ENCODE measurements around the gene TBC1D9. TPM values are rescaled to one million over a fixed set of nuclear protein-coding genes. Genes with fewer than 3 reads are reported as not detected.

Gene TBC1D9
- total RNA-seq, 1 experiment from 2014 or later, result 9.5 TPM

- TF ChIP-seq EGR1 (IDR thresholded peaks at IDR 0.05; ENCODE audit: low read depth) (no peak), TCF7L2 (IDR thresholded peaks at IDR 0.05; ENCODE audit: borderline replicate concordance, extremely low read depth, insufficient read depth, insufficient read length) (no peak), YY1 (IDR thresholded peaks at IDR 0.05; ENCODE audit: extremely low read depth, insufficient replicate concordance, low read depth, low read length) (no peak), EZH2 (IDR thresholded peaks at IDR 0.05) (no peak), POLR2A (IDR thresholded peaks at IDR 0.05; ENCODE audit: borderline replicate concordance, extremely low read depth, insufficient read depth, insufficient read length) (no peak), SIN3A (IDR thresholded peaks at IDR 0.05; ENCODE audit: low read depth) (no peak), ZNF274 (IDR thresholded peaks at IDR 0.05; ENCODE audit: low read depth, low read length) (no peak), FOSL1 (IDR thresholded peaks at IDR 0.05; ENCODE audit: low read depth) (no peak), ELF1 (IDR thresholded peaks at IDR 0.05; ENCODE audit: borderline replicate concordance, low read depth) (no peak), JUND (IDR thresholded peaks at IDR 0.05) (no peak), CEBPB (IDR thresholded peaks at IDR 0.05; ENCODE audit: low read depth) (no peak), EZH2phosphoT487 (IDR thresholded peaks at IDR 0.05; ENCODE audit: borderline replicate concordance) (no peak), ZFX (IDR thresholded peaks at IDR 0.05) (no peak), RAD21 (IDR thresholded peaks at IDR 0.05; ENCODE audit: low read depth) (no peak), POLR2AphosphoS5 (IDR thresholded peaks at IDR 0.05; ENCODE audit: low read depth, low read length) (no peak), ATF3 (IDR thresholded peaks at IDR 0.05) (no peak), SP1 (IDR thresholded peaks at IDR 0.05; ENCODE audit: low read depth) (no peak)
- TF ChIP-seq, protein P1, sequence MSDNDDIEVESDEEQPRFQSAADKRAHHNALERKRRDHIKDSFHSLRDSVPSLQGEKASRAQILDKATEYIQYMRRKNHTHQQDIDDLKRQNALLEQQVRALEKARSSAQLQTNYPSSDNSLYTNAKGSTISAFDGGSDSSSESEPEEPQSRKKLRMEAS (IDR thresholded peaks at IDR 0.05), result no peak
- TF ChIP-seq, protein P2, sequence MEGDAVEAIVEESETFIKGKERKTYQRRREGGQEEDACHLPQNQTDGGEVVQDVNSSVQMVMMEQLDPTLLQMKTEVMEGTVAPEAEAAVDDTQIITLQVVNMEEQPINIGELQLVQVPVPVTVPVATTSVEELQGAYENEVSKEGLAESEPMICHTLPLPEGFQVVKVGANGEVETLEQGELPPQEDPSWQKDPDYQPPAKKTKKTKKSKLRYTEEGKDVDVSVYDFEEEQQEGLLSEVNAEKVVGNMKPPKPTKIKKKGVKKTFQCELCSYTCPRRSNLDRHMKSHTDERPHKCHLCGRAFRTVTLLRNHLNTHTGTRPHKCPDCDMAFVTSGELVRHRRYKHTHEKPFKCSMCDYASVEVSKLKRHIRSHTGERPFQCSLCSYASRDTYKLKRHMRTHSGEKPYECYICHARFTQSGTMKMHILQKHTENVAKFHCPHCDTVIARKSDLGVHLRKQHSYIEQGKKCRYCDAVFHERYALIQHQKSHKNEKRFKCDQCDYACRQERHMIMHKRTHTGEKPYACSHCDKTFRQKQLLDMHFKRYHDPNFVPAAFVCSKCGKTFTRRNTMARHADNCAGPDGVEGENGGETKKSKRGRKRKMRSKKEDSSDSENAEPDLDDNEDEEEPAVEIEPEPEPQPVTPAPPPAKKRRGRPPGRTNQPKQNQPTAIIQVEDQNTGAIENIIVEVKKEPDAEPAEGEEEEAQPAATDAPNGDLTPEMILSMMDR (IDR thresholded peaks at IDR 0.05 in 2 of 3, conservative IDR thresholded peaks at IDR 0.05 in 1 of 3; ENCODE audit: borderline replicate concordance in 1 of 3, insufficient read depth in 1 of 3, low read depth in 2 of 3, low read length in 2 of 3), result no peak
- TF ChIP-seq, protein P3, sequence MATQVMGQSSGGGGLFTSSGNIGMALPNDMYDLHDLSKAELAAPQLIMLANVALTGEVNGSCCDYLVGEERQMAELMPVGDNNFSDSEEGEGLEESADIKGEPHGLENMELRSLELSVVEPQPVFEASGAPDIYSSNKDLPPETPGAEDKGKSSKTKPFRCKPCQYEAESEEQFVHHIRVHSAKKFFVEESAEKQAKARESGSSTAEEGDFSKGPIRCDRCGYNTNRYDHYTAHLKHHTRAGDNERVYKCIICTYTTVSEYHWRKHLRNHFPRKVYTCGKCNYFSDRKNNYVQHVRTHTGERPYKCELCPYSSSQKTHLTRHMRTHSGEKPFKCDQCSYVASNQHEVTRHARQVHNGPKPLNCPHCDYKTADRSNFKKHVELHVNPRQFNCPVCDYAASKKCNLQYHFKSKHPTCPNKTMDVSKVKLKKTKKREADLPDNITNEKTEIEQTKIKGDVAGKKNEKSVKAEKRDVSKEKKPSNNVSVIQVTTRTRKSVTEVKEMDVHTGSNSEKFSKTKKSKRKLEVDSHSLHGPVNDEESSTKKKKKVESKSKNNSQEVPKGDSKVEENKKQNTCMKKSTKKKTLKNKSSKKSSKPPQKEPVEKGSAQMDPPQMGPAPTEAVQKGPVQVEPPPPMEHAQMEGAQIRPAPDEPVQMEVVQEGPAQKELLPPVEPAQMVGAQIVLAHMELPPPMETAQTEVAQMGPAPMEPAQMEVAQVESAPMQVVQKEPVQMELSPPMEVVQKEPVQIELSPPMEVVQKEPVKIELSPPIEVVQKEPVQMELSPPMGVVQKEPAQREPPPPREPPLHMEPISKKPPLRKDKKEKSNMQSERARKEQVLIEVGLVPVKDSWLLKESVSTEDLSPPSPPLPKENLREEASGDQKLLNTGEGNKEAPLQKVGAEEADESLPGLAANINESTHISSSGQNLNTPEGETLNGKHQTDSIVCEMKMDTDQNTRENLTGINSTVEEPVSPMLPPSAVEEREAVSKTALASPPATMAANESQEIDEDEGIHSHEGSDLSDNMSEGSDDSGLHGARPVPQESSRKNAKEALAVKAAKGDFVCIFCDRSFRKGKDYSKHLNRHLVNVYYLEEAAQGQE (IDR thresholded peaks at IDR 0.05; ENCODE audit: low read depth), result no peak
- CTCF ChIA-PET, result interaction anchor here (1.0 kb wide), 1 partner anchor 208 kb away, joined by 3 read pairs; no protein-coding TSS in a partner anchor
- intact Hi-C loops (cut with micrococcal nuclease), result no loop called here
These were observed 180.7 kb downstream of the TBC1D9 start for GRCh38 chr4:140575489-140575888.

More at GRCh38 chr4:140575489-140575888, 180.7 kb downstream of the TBC1D9 start:
- no peaks in the 10 kb centered on the region for H3K4me1 ChIP-seq (ENCODE audit: control insufficient read depth in 1 of 2, insufficient read depth in 2 of 2, low read length in 2 of 2)
- no peaks in the 10 kb centered on the region for H3K36me3 ChIP-seq (ENCODE audit: control insufficient read depth in 1 of 2, insufficient read depth in 2 of 2, low read length in 2 of 2)
- H3K4me2 ChIP-seq (ENCODE audit: low read length), result no peak overlapping the region
- no peaks in the 10 kb centered on the region for H4K20me1 ChIP-seq (ENCODE audit: insufficient read depth)
- POLR2A ChIA-PET, result no interaction called here
- no TSS peak for BruUV-seq (replicated peaks)
- no peak overlapping the region for H3K4me3 ChIP-seq (replicated peaks in 1 of 2; ENCODE audit: low read depth in 1 of 2, low read length in 2 of 2)
- no peaks in the 10 kb centered on the region for H3K9me3 ChIP-seq (ENCODE audit: control insufficient read depth in 1 of 2, insufficient read depth in 1 of 2, low read depth in 1 of 2, low read length in 2 of 2)
- RAD21 ChIA-PET (ENCODE audit: low non-redundant PET in 1 of 2, low total read pairs in 2 of 2, uncharacterized antibody in 2 of 2, unreplicated experiment in 2 of 2), result no interaction called here
- H3K27me3 ChIP-seq (ENCODE audit: insufficient read depth, low read length), result no peaks in the 10 kb centered on the region
- DNase-seq (ENCODE audit: low read depth, low spot score) (no peak), ATAC-seq (no peak)
- H3K9me2 ChIP-seq (ENCODE audit: insufficient read depth), result no peaks in the 10 kb centered on the region
- no peak overlapping the region for H3K9ac ChIP-seq (ENCODE audit: low read length)
- no peak overlapping the region for H3K27ac ChIP-seq (ENCODE audit: low read depth, low read length)
- H3K79me2 ChIP-seq (ENCODE audit: insufficient read depth, low read length), result no peaks in the 10 kb centered on the region
- H2AFZ ChIP-seq (ENCODE audit: low read depth, low read length, poor library complexity, severe bottlenecking), result no peak overlapping the region
